Endometrial microvascular endothelial cells (primary cell): Measurements from ENCODE around the gene MGAT3. TPM values are rescaled to one million over a fixed set of nuclear protein-coding genes. Genes with fewer than 3 reads are reported as not detected.

Source experiments
- in situ Hi-C: cut with HindIII; loops from 2 replicates; pipeline ENCODE4 v1.10.0; 2017; ENCODE audit warnings: low sequenced_read_pairs, low pct_unique_long_range_greater_than_20kb; ENCODE audit errors: inconsistent ontology term
- total RNA-seq: library from RNA; depleted of rRNA; stranded (reverse); fragments of >200 nt; gene quantifications from one replicate; pipeline ENCODE4 v1.2.3, GENCODE V29; 2015; ENCODE audit errors: inconsistent ontology term

The MGAT3 gene
- total RNA-seq, 1 donor from 2014 or later: not detected

GRCh38 chr22:39468487-39469325 lies 11.9 kb downstream of the MGAT3 start:
- in situ Hi-C loops: no loop called here

GRCh38 chr22:39469326-39469680 lies 12.5 kb downstream of the MGAT3 start:
- in situ Hi-C loops: no loop called here

- in situ Hi-C loops: no loop called here
Observed at GRCh38 chr22:39469681-39470450, 13.1 kb downstream of the MGAT3 start.

GRCh38 chr22:39470451-39471291 lies 13.9 kb downstream of the MGAT3 start:
- in situ Hi-C loops: no loop called here

GRCh38 chr22:39471381-39472141 lies 14.7 kb downstream of the MGAT3 start:
- in situ Hi-C loops: no loop called here

GRCh38 chr22:39472570-39473556 lies 16.1 kb downstream of the MGAT3 start:
- in situ Hi-C loops: no loop called here

GRCh38 chr22:39473851-39474250 lies 17.0 kb downstream of the MGAT3 start:
- in situ Hi-C loops: no loop called here

- in situ Hi-C loops: no loop called here
Observed at GRCh38 chr22:39474351-39475111, 17.7 kb downstream of the MGAT3 start.

- in situ Hi-C loops: no loop called here
Observed at GRCh38 chr22:39475337-39475736, 18.5 kb downstream of the MGAT3 start.

- in situ Hi-C loops: no loop called here
Observed at GRCh38 chr22:39475902-39476301, 19.1 kb downstream of the MGAT3 start.

GRCh38 chr22:39476664-39477063 lies 19.9 kb downstream of the MGAT3 start:
- in situ Hi-C loops: no loop called here

- in situ Hi-C loops: no loop called here
Observed at GRCh38 chr22:39477542-39477941, 20.7 kb downstream of the MGAT3 start.

- in situ Hi-C loops: no loop called here
Observed at GRCh38 chr22:39478441-39478850, 21.6 kb downstream of the MGAT3 start.

- in situ Hi-C loops: no loop called here
Observed at GRCh38 chr22:39479254-39479653, 22.4 kb downstream of the MGAT3 start.

- in situ Hi-C loops: no loop called here
Observed at GRCh38 chr22:39480557-39480956, 23.7 kb downstream of the MGAT3 start.

- in situ Hi-C loops: no loop called here
Observed at GRCh38 chr22:39481054-39481453, 24.2 kb downstream of the MGAT3 start.

- in situ Hi-C loops: no loop called here
Observed at GRCh38 chr22:39481595-39481994, 24.8 kb downstream of the MGAT3 start.
